Hepatocyte (in vitro differentiated cells): ENCODE measurements around the gene RIMBP2. TPM values are rescaled to one million over a fixed set of nuclear protein-coding genes. Genes with fewer than 3 reads are reported as not detected.

Source experiments
- DNase-seq: peaks from one replicate; pipeline ENCODE4 v3.0.0-alpha.2; 2016; ENCODE audit warnings: low spot score
- H2AFZ ChIP-seq: fragments of 200-600 bp; sonication (generic); 2 replicates; pipeline ENCODE4 v1.6.0; 2016; ENCODE audit warnings: antibody characterized with exemption, mild to moderate bottlenecking
- H3K27ac ChIP-seq: fragments of 200-600 bp; sonication (generic); 2 replicates; pipeline ENCODE4 v1.5.1; 2016; ENCODE audit warnings: mild to moderate bottlenecking
- H3K27me3 ChIP-seq: fragments of 200-600 bp; sonication (generic); 2 replicates; pipeline ENCODE4 v1.6.1; 2016
- H3K36me3 ChIP-seq: fragments of 200-600 bp; sonication (generic); replicated peaks from 2 replicates; pipeline ENCODE4 v1.5.1; 2016; ENCODE audit warnings: low read depth; ENCODE audit not compliant: insufficient read depth
- H3K4me1 ChIP-seq: fragments of 200-600 bp; sonication (generic); 2 replicates; pipeline ENCODE4 v1.5.1; 2016; ENCODE audit warnings: mild to moderate bottlenecking, moderate library complexity; ENCODE audit not compliant: insufficient read depth
- H3K4me2 ChIP-seq: fragments of 200-600 bp; sonication (generic); 2 replicates; pipeline ENCODE4 v1.6.0; 2016
- H3K4me3 ChIP-seq: fragments of 200-600 bp; sonication (generic); 2 replicates; pipeline ENCODE4 v1.5.1; 2016; ENCODE audit warnings: mild to moderate bottlenecking
- H3K79me2 ChIP-seq: fragments of 200-600 bp; sonication (generic); 2 replicates; pipeline ENCODE4 v1.6.0; 2017; ENCODE audit warnings: mild to moderate bottlenecking
- H3K9me2 ChIP-seq: fragments of 200-600 bp; sonication (generic); replicated peaks from 2 replicates; pipeline ENCODE4 v1.6.0; 2017; ENCODE audit warnings: mild to moderate bottlenecking; ENCODE audit not compliant: insufficient read depth
- H3K9me3 ChIP-seq: fragments of 200-600 bp; sonication (generic); 2 replicates; pipeline ENCODE4 v1.5.1; 2016; ENCODE audit warnings: low read depth, mild to moderate bottlenecking
- H4K20me1 ChIP-seq: fragments of 200-600 bp; sonication (generic); 2 replicates; pipeline ENCODE4 v1.6.0; 2016; ENCODE audit warnings: mild to moderate bottlenecking; ENCODE audit not compliant: insufficient read depth, poor library complexity, severe bottlenecking
- CTCF ChIP-seq: fragments of 200-600 bp; sonication (generic); IDR thresholded peaks from 2 replicates; pipeline ENCODE4 v1.5.1; 2016; ENCODE audit warnings: antibody characterized with exemption, mild to moderate bottlenecking; ENCODE audit not compliant: poor library complexity
- EZH2 ChIP-seq: fragments of 200-600 bp; sonication (generic); IDR thresholded peaks from 2 replicates; pipeline ENCODE4 v1.6.1; 2016; ENCODE audit warnings: antibody characterized with exemption, mild to moderate bottlenecking, borderline replicate concordance
- EZH2phosphoT487 ChIP-seq: fragments of 200-600 bp; sonication (generic); IDR thresholded peaks from one replicate; pipeline ENCODE4 v1.6.1; 2018; ENCODE audit warnings: antibody characterized with exemption, mild to moderate bottlenecking, low read depth, moderate library complexity; ENCODE audit not compliant: unreplicated experiment, severe bottlenecking
- WGBS: methylation state at CpG from one replicate; pipeline ENCODE4 v1.1.6; 2016; ENCODE audit warnings: low lambda C conversion rate; ENCODE audit errors: missing lambda C conversion rate; 5-methylcytosine and 5-hydroxymethylcytosine counted together
- polyA plus RNA-seq: library from polyadenylated mRNA; unstranded; fragments of >200 nt; fragmentation: Nextera tagmentation; extraction: Ambion mirVana; gene quantifications from 2 replicates; pipeline ENCODE4 v1.2.1, GENCODE V29; 2016
- total RNA-seq: library from RNA; depleted of rRNA; stranded (reverse); fragments of >200 nt; gene quantifications from 2 replicates; pipeline ENCODE4 v1.2.3, GENCODE V29; 2014

RIMBP2 gene
- total and polyA plus RNA-seq, 2 experiments from 2014 or later: 2.5 to 4.4 TPM

GRCh38 chr12:130463818-130464670 is 252.1 kb downstream of the RIMBP2 start:
- WGBS: 78% methylated on average over 18 of the region's 19 CpGs

GRCh38 chr12:130463275-130463658 is 252.8 kb downstream of the RIMBP2 start:
- WGBS: 90% methylated on average over 9 of the region's 9 CpGs
- no peak for DNase-seq
- no peaks in the 10 kb centered on the region for H3K36me3 ChIP-seq

More at GRCh38 chr12:130463818-130464670, 252.1 kb downstream of the RIMBP2 start:
- TF ChIP-seq EZH2: no peak
- TF ChIP-seq CTCF: no peak
- no peak for TF ChIP-seq EZH2phosphoT487
- Histone ChIP-seq H4K20me1 (no peaks in the 10 kb centered on the region), H3K4me1 (no peaks in the 10 kb centered on the region), H3K27ac (no peak overlapping the region), H3K9me2 (no peaks in the 10 kb centered on the region), H3K27me3 (no peaks in the 10 kb centered on the region), H3K4me2 (no peak overlapping the region), H3K9me3 (no peaks in the 10 kb centered on the region), H2AFZ (no peak overlapping the region), H3K79me2 (no peaks in the 10 kb centered on the region), H3K36me3 (no peaks in the 10 kb centered on the region), H3K4me3 (no peak overlapping the region)
- DNase-seq: no peak

GRCh38 chr12:130462558-130463274 is 253.4 kb downstream of the RIMBP2 start:
- 89% methylated on average over 21 of the region's 21 CpGs for WGBS
- no peaks in the 10 kb centered on the region for H3K27me3 ChIP-seq
- DNase-seq: no peak
- no peaks in the 10 kb centered on the region for H3K36me3 ChIP-seq
- H4K20me1 ChIP-seq: no peaks in the 10 kb centered on the region
- no peak overlapping the region for H3K27ac ChIP-seq
- H3K4me2 ChIP-seq: no peak overlapping the region
- H3K9me2 ChIP-seq: no peaks in the 10 kb centered on the region
- H3K79me2 ChIP-seq: no peaks in the 10 kb centered on the region
- H2AFZ ChIP-seq: no peak overlapping the region
- no peak for TF ChIP-seq CTCF
- TF ChIP-seq EZH2: no peak
- TF ChIP-seq EZH2phosphoT487: no peak
- H3K9me3 ChIP-seq: no peaks in the 10 kb centered on the region
- H3K4me3 ChIP-seq: no peak overlapping the region
- no peaks in the 10 kb centered on the region for H3K4me1 ChIP-seq

More at GRCh38 chr12:130463275-130463658, 252.8 kb downstream of the RIMBP2 start:
- H3K4me3 ChIP-seq: no peak overlapping the region
- no peaks in the 10 kb centered on the region for H3K27me3 ChIP-seq
- no peak overlapping the region for H3K4me2 ChIP-seq
- H2AFZ ChIP-seq: no peak overlapping the region
- no peak overlapping the region for H3K27ac ChIP-seq
- H3K9me2 ChIP-seq: no peaks in the 10 kb centered on the region
- H4K20me1 ChIP-seq: no peaks in the 10 kb centered on the region
- TF ChIP-seq EZH2phosphoT487 (no peak), CTCF (no peak), EZH2 (no peak)
- no peaks in the 10 kb centered on the region for H3K9me3 ChIP-seq
- H3K4me1 ChIP-seq: no peaks in the 10 kb centered on the region
- no peaks in the 10 kb centered on the region for H3K79me2 ChIP-seq
